Cardiac fibroblast (primary cell): Measurements from ENCODE around the gene MED14.

ENCODE experiments used
- DNase-seq, 2 donors: peaks; one replicate each; pipeline versions ENCODE4 v3.0.0 to v3.0.0-alpha.2; 2010; ENCODE audit warnings: low read depth in 2 of 2
- H3K4me3 ChIP-seq, 2 donors: replicated peaks in 1 of 2; 1 replicate in 1 of 2; 2 replicates in 1 of 2; pipeline ENCODE4 v1.5.1; 2011; ENCODE audit warnings: low read depth in 2 of 2, low read length in 2 of 2, mild to moderate bottlenecking in 2 of 2, moderate library complexity in 1 of 2
- TF ChIP-seq, protein P1 (sequence below): IDR thresholded peaks from one replicate; pipeline ENCODE4 v1.5.1; 2011; ENCODE audit warnings: low read depth, mild to moderate bottlenecking, low read length, inconsistent platforms

MED14 gene

DNA sequence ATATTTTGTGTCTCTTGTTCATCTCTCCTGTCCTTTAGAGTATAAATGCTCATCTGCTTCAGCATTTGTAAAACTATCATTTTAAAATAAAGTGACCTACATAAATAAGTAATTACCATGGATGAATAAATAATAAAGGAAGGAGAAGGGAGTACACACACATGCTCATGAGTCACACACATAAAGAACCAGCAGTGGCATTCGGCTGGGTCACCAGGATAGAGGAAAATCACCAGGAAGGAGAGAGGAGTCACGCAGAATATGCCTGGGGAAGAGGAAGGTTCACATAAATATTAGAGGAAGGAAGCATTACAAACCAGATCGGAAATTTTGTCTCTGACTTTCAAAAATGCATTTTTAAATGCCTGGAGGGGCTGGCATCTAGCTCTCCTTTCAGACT, 38.5 kb upstream of the MED14 start:
- TF ChIP-seq, protein P1, sequence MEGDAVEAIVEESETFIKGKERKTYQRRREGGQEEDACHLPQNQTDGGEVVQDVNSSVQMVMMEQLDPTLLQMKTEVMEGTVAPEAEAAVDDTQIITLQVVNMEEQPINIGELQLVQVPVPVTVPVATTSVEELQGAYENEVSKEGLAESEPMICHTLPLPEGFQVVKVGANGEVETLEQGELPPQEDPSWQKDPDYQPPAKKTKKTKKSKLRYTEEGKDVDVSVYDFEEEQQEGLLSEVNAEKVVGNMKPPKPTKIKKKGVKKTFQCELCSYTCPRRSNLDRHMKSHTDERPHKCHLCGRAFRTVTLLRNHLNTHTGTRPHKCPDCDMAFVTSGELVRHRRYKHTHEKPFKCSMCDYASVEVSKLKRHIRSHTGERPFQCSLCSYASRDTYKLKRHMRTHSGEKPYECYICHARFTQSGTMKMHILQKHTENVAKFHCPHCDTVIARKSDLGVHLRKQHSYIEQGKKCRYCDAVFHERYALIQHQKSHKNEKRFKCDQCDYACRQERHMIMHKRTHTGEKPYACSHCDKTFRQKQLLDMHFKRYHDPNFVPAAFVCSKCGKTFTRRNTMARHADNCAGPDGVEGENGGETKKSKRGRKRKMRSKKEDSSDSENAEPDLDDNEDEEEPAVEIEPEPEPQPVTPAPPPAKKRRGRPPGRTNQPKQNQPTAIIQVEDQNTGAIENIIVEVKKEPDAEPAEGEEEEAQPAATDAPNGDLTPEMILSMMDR: no peak
- peak; percentile 26 to 66 for DNase-seq
- no peak overlapping the region for H3K4me3 ChIP-seq

DNA sequence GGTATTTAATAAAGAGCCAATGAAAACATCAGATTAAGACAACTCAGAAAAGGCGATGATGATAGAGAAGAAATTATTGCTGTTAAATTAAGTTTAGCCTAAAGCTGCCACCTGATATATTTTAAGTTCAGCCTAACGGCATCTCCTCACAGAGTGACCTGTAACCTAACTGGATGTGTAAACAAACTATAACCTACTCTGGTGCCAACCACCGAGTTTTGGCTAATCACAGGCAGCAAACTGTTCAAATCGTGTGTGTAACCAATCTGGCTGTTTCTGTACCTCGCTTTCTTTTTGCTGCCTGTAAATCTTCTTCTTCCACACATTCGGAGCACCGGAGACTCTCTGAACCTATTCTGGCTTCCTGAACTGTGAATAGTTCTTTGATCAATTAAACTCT, 37.8 kb upstream of the MED14 start:
- TF ChIP-seq, protein P1: no peak
- no peak overlapping the region for H3K4me3 ChIP-seq
- DNase-seq: no peak

DNA sequence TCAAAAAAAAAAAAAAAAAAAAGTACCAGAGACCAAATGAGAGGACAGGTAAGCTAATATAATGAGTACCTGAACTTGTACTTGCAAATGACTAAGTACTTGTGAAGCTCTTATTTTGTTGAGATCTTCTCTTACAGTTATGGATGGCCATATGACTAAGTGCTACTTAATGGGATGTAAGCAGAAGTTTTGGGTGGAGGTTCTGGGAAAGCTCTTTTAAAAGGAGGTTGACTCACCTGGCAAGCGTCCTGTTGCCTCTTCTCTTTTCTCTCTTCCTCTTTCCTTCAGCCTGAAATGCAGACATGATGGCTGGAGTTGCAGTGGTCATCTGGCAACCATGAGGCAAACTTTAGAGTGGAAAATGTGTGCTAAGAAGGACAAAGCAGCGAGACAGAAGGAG, 36.9 kb upstream of the MED14 start:
- H3K4me3 ChIP-seq: no peak overlapping the region
- peak in 1 of 2 donors; percentile 74 for DNase-seq
- TF ChIP-seq, protein P1: no peak

DNA sequence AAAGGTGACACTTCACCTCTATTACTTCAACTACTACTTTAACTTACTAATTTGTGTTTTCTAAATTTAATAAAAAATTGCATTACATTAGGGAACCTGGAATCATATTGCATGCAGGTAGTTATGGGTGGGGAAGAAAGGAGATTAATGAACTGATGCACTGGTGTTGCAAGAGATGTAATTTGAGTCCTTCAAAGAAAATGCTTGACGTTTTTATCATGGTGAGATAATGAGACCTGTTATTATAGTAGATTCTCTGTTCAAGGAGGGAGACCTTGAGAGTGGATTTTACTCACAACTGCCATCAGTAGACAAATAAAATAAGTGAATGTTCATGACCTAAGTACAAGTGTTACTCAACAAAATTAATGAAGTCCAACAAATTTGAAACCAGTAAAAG, 26.4 kb upstream of the MED14 start:
- DNase-seq: no peak
- no peak overlapping the region for H3K4me3 ChIP-seq
- TF ChIP-seq, protein P1: no peak

DNA sequence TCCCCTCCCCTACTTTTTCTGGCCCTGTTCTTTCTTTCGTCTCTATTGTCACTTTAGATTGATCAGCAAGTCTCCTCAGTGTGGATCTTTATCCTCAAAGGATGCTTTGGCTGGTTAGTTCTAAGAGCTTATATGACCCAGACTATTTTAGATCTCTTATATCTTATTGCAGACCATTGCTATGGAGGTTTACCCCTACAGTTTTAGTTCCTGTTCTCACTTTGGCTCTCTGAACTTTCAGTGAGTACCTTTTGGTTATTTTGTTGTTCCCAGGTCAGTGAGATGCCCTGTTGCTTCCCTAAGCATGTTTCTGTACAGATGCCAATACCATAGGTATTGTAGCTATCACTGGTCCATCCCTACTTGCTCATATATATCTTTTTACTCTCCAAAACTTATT, 24.0 kb upstream of the MED14 start:
- H3K4me3 ChIP-seq: no peak overlapping the region
- TF ChIP-seq, protein P1: no peak
- DNase-seq: no peak

DNA sequence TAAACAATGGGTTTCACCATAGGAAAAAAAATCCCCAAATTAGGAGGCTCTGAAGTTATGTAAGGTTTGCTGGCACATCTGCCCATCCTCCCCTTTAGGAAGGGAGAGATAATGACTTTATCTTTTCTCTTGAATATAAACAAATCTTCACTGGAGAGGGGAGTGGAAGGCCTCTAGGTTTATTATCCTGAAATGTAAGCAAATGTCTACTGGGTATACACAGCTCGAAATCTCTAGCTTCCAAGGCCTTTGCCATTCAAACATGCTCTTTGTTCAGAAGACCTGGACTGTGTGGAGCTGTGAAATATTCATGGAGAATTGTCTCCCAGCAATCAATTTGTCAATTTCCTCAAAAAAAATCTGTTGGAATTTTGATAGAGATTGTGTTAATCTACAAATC, 21.7 kb upstream of the MED14 start:
- TF ChIP-seq, protein P1: no peak
- DNase-seq: no peak
- H3K4me3 ChIP-seq: no peak overlapping the region

DNA sequence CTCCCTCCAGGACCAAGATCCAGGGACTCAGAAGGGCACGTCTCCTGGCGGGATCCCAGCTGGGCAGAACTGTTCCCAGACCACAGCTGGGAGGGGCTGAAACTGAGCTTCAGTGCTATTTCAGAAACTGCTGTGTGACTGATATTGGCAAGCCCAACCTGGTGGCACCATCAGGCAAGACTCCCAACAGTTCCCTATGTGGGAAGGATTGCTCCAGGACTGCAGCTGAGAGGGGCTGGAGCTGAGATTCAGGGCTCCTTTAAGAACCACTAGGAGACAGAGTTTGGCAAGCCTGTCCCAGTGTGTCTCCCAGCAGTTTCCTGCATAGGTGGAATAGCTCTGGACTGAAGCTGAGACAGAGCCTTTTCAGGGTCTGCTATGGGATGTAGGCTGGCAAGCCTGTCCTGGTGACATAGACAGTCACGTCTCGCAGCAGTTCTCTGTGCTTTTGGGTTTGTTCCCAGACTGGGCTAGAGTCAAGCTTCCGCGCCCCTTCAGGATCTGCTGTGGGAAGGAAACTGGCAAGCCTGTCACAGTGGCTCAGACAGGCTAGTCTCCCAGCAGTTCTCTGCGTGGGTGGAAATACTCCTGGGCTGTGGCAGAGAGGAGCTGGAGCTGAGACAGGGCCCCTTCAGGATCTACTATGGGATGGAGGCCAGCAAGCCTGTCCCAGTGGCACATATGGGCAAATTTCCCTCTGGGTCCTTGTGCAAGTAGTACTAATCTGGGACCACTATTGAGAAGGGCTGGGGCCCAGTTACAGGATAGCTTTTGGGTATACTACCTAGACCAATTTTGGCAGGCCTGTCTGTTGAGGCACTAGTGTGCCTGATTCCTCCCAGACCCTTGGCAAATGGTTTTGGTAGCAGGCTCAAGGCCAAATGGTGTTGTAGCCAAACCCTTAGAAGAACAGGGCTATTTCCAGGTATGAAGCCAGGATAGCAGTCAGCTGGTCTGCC, 20.2 kb upstream of the MED14 start:
- DNase-seq: peak in 1 of 2 donors; percentile 55
- H3K4me3 ChIP-seq: no peak overlapping the region
- TF ChIP-seq, protein P1: no peak
